Keratinocyte (primary cell): ENCODE data around the gene CDYL. TPM values are rescaled to one million over a fixed set of nuclear protein-coding genes. Genes with fewer than 3 reads are reported as not detected.
A peak's percentile ranks its signal among the peaks of the same experiment; 100 is the strongest.
"Not testable (repeated sequence)": the region's sequence is repeated elsewhere in the genome, so short reads cannot be mapped to it uniquely, and the experiment has no call there.

ENCODE experiments used
- DNase-seq: peaks from one replicate; pipeline ENCODE4 v3.0.0-alpha.2; 2011; ENCODE audit warnings: low read depth, missing footprints, low spot score
- FAIRE-seq: peaks from 2 replicates; lab custom pipeline; 2011; peaks lifted over from hg19 to GRCh38; lab: Jason Lieb, UNC
- H2AFZ ChIP-seq: 2 replicates; pipeline ENCODE4 v1.6.0; 2012; ENCODE audit warnings: low read length, control low read depth, inconsistent platforms; ENCODE audit not compliant: control insufficient read depth
- H3K27ac ChIP-seq: 2 replicates; pipeline ENCODE4 v1.5.1; 2011; ENCODE audit warnings: low read length; ENCODE audit not compliant: control insufficient read depth, insufficient read depth
- H3K27me3 ChIP-seq: 3 replicates; pipeline ENCODE4 v1.6.0; 2011; ENCODE audit warnings: low read length; ENCODE audit not compliant: control insufficient read depth, insufficient read depth; ENCODE audit errors: extremely low read depth
- H3K36me3 ChIP-seq, 2 experiments: 2 replicates in 1 of 2; 3 replicates in 1 of 2; pipeline ENCODE4 v1.5.1; 2011; ENCODE audit warnings: low read length in 2 of 2, mild to moderate bottlenecking in 1 of 2; ENCODE audit not compliant: control insufficient read depth in 2 of 2, insufficient read depth in 2 of 2; ENCODE audit errors: extremely low read depth in 1 of 2
- H3K4me1 ChIP-seq: 3 replicates; pipeline ENCODE4 v1.5.1; 2011; ENCODE audit warnings: low read length; ENCODE audit not compliant: control insufficient read depth, insufficient read depth; ENCODE audit errors: extremely low read depth
- H3K4me2 ChIP-seq: 3 replicates; pipeline ENCODE4 v1.6.0; 2011; ENCODE audit warnings: low read depth, low read length; ENCODE audit not compliant: control insufficient read depth, insufficient read depth; ENCODE audit errors: extremely low read depth
- H3K4me3 ChIP-seq, 3 experiments: fragments of 200-600 bp in 1 of 3; sonication (generic) in 1 of 3; 2 replicates in 2 of 3; 3 replicates in 1 of 3; pipeline ENCODE4 v1.5.1; 2011 to 2016; ENCODE audit warnings: low read length in 3 of 3, mild to moderate bottlenecking in 3 of 3, control low read depth in 2 of 3, inconsistent platforms in 1 of 3, low read depth in 1 of 3, mixed read lengths in 1 of 3, mixed run types in 1 of 3, moderate library complexity in 1 of 3; ENCODE audit not compliant: control insufficient read depth in 2 of 3, insufficient read depth in 2 of 3; ENCODE audit errors: extremely low read depth in 1 of 3
- H3K79me2 ChIP-seq: 2 replicates; pipeline ENCODE4 v1.6.0; 2012; ENCODE audit warnings: low read length; ENCODE audit not compliant: control insufficient read depth, insufficient read depth
- H3K9ac ChIP-seq: 3 replicates; pipeline ENCODE4 v1.6.0; 2011; ENCODE audit warnings: low read length; ENCODE audit not compliant: control insufficient read depth, insufficient read depth; ENCODE audit errors: extremely low read depth
- H3K9me1 ChIP-seq: 3 replicates; pipeline ENCODE4 v1.6.0; 2011; ENCODE audit warnings: low read length; ENCODE audit not compliant: control insufficient read depth, insufficient read depth; ENCODE audit errors: extremely low read depth
- H3K9me3 ChIP-seq: 2 replicates; pipeline ENCODE4 v1.5.1; 2012; ENCODE audit warnings: low read depth, low read length; ENCODE audit not compliant: control insufficient read depth
- H4K20me1 ChIP-seq: 3 replicates; pipeline ENCODE4 v1.6.0; 2011; ENCODE audit warnings: low read length; ENCODE audit not compliant: control insufficient read depth, insufficient read depth; ENCODE audit errors: extremely low read depth
- CTCF ChIP-seq, 3 experiments: IDR thresholded peaks in 1 of 3; conservative IDR thresholded peaks in 1 of 3; optimal IDR thresholded peaks in 1 of 3; 2 replicates in 2 of 3; 3 replicates in 1 of 3; pipeline versions ENCODE3 to v1.5.1; 2011; ENCODE audit warnings: low read length in 3 of 3, mild to moderate bottlenecking in 3 of 3, moderate library complexity in 2 of 3, control low read depth in 1 of 3, inconsistent platforms in 1 of 3; ENCODE audit not compliant: insufficient read depth in 2 of 3; ENCODE audit errors: extremely low read depth in 1 of 3
- EZH2 ChIP-seq: IDR thresholded peaks from one replicate; pipeline ENCODE4 v1.6.1; 2012; ENCODE audit warnings: inconsistent platforms, mild to moderate bottlenecking, low read length, moderate library complexity
- dilution Hi-C: fragments of 300-500 bp; cut with MboI; formaldehyde crosslinking; loops from one replicate; pipeline ENCODE4 v1.7.0; 2020; ENCODE audit warnings: low sequenced_read_pairs; ENCODE audit not compliant: extremely low pct_ligation_motif_present
- polyA plus RNA-seq, 5 experiments: library from polyadenylated mRNA; depleted of rRNA in 3 of 5; stranded (reverse) in 3 of 5; stranded (forward) in 1 of 5; unstranded in 1 of 5; fragments of >200 nt; gene quantifications; 1 replicate in 1 of 5; 2 replicates in 3 of 5; 3 replicates in 1 of 5; pipeline versions ENCODE4 v1.2.1 to v1.2.3, GENCODE V29; 2011 to 2012; ENCODE audit warnings: missing spikeins in 2 of 5, low read depth in 1 of 5, low replicate concordance in 1 of 5

The CDYL gene
- polyA plus RNA-seq, 1 donor (not counting 4 experiments of a cell fraction or from before 2014, with no cell fraction given) = 48.0 TPM

- DNase-seq (peak; percentile 81), FAIRE-seq (peak; percentile 5)
- Histone ChIP-seq H3K9me3 (no peaks in the 10 kb centered on the region), H3K79me2 (no peaks in the 10 kb centered on the region), H3K4me1 (no peaks in the 10 kb centered on the region), H3K4me2 (peak within 1 kb of the TSS; percentile 95), H3K9ac (peak within 1 kb of the TSS; percentile 79), H3K27me3 (no peaks in the 10 kb centered on the region), H2AFZ (peak within 1 kb of the TSS; percentile 96), H3K27ac (peak within 1 kb of the TSS; percentile 70), H3K4me3 (peak within 1 kb of the TSS; percentile 74 to 86 (median 84)), H4K20me1 (no peaks in the 10 kb centered on the region), H3K9me1 (no peaks in the 10 kb centered on the region), H3K36me3 (peaks cover 0 to 3% of the 10 kb centered on the region in 2 experiments)
- TF ChIP-seq EZH2 = no peak
- TF ChIP-seq CTCF (optimal IDR thresholded peaks at IDR 0.05 in 1 of 3, IDR thresholded peaks at IDR 0.05 in 1 of 3, conservative IDR thresholded peaks at IDR 0.05 in 1 of 3; ENCODE audit: extremely low read depth in 1 of 3, insufficient read depth in 2 of 3, low read length in 3 of 3) = peak; percentile 66 to 84 (median 74)
- dilution Hi-C loops = no loop called here
These were observed 227.6 kb downstream of the CDYL start, which contains the start of gene RPP40 for GRCh38 chr6:5003604-5004372. Gene RPP40 (minus strand): TSS chr6:5004037. CDS start chr6:5004002, 35 bp downstream.

GRCh38 chr6:5004373-5005037 lies 228.3 kb downstream of the CDYL start:
- Histone ChIP-seq H3K27ac (peak overlapping the region; percentile 51), H3K9me3 (no peaks in the 10 kb centered on the region), H2AFZ (peak overlapping the region; percentile 94), H3K9ac (peak overlapping the region; percentile 79), H3K36me3 (peaks cover 0 to 3% of the 10 kb centered on the region in 2 experiments), H3K9me1 (no peaks in the 10 kb centered on the region), H3K4me1 (no peaks in the 10 kb centered on the region), H3K4me3 (peak overlapping the region; percentile 74 to 86 (median 84)), H3K27me3 (no peaks in the 10 kb centered on the region), H3K79me2 (no peaks in the 10 kb centered on the region), H3K4me2 (peak overlapping the region; percentile 95), H4K20me1 (no peaks in the 10 kb centered on the region)
- dilution Hi-C loops = no loop called here
- FAIRE-seq = no peak
- no peak for TF ChIP-seq CTCF (optimal IDR thresholded peaks at IDR 0.05 in 1 of 3, IDR thresholded peaks at IDR 0.05 in 1 of 3, conservative IDR thresholded peaks at IDR 0.05 in 1 of 3; ENCODE audit: extremely low read depth in 1 of 3, insufficient read depth in 2 of 3, low read length in 3 of 3)
- TF ChIP-seq EZH2 = no peak
- DNase-seq = no peak

- FAIRE-seq, DNase-seq, H3K4me1 ChIP-seq, H3K27ac ChIP-seq, H3K9ac ChIP-seq, H3K79me2 ChIP-seq, H3K9me1 ChIP-seq, H3K27me3 ChIP-seq, H3K36me3 ChIP-seq, H3K4me3 ChIP-seq, dilution Hi-C loops, H3K9me3 ChIP-seq, H4K20me1 ChIP-seq, H2AFZ ChIP-seq: not testable (repeated sequence)
- peak overlapping the region; percentile 95 for H3K4me2 ChIP-seq
These were observed 228.8 kb downstream of the CDYL start for GRCh38 chr6:5005038-5005433.
